Neutrophil (primary cell): ENCODE data around the gene ABHD2.
"Not testable (repeated sequence)": the region's sequence is repeated elsewhere in the genome, so short reads cannot be mapped to it uniquely, and the experiment has no call there.

ENCODE experiments used
- H3K27ac ChIP-seq: fragments of 200-600 bp; sonication (generic); 2 replicates; pipeline ENCODE4 v1.5.1; 2016; ENCODE audit warnings: mild to moderate bottlenecking, moderate library complexity
- H3K27me3 ChIP-seq: fragments of 200-600 bp; sonication (generic); 2 replicates; pipeline ENCODE4 v1.6.0; 2016; ENCODE audit warnings: mild to moderate bottlenecking
- H3K36me3 ChIP-seq: fragments of 200-600 bp; sonication (generic); 2 replicates; pipeline ENCODE4 v1.5.1; 2017
- H3K4me1 ChIP-seq, 2 experiments: fragments of 200-600 bp in 1 of 2; sonication (generic) in 1 of 2; 1 replicate in 1 of 2; 2 replicates in 1 of 2; pipeline versions ENCODE4 v1.5.1 to v1.6.1; 2013 to 2016; ENCODE audit warnings: low read depth in 1 of 2, low read length in 1 of 2, mild to moderate bottlenecking in 1 of 2, moderate library complexity in 1 of 2; ENCODE audit not compliant: control insufficient read depth in 1 of 2, insufficient read depth in 1 of 2
- H3K4me3 ChIP-seq, 2 experiments: fragments of 200-600 bp in 1 of 2; sonication (generic) in 1 of 2; 1 replicate in 1 of 2; 2 replicates in 1 of 2; pipeline ENCODE4 v1.5.1; 2013 to 2016; ENCODE audit warnings: low read depth in 1 of 2, low read length in 1 of 2, mild to moderate bottlenecking in 1 of 2, moderate library complexity in 1 of 2
- H3K9me3 ChIP-seq: fragments of 200-600 bp; sonication (generic); 2 replicates; pipeline ENCODE4 v1.5.1; 2016
- CTCF ChIP-seq: fragments of 200-600 bp; sonication (generic); IDR thresholded peaks from 2 replicates; pipeline ENCODE4 v1.5.1; 2016; ENCODE audit warnings: antibody characterized with exemption

ABHD2 gene

GRCh38 chr15:89077750-89078149 lies 10.5 kb upstream of the ABHD2 start:
- Histone ChIP-seq H3K4me3 (no peak overlapping the region), H3K27ac (no peak overlapping the region), H3K36me3 (no peaks in the 10 kb centered on the region), H3K4me1 (peaks cover 8 to 11% of the 10 kb centered on the region in 2 experiments), H3K27me3 (no peaks in the 10 kb centered on the region), H3K9me3 (no peaks in the 10 kb centered on the region)
- no peak for TF ChIP-seq CTCF

GRCh38 chr15:89078851-89079810 lies 9.1 kb upstream of the ABHD2 start:
- Histone ChIP-seq H3K27me3 (no peaks in the 10 kb centered on the region), H3K9me3 (no peaks in the 10 kb centered on the region), H3K4me3 (no peak overlapping the region), H3K36me3 (no peaks in the 10 kb centered on the region), H3K4me1 (peaks cover 0 to 4% of the 10 kb centered on the region in 2 experiments), H3K27ac (no peak overlapping the region)
- TF ChIP-seq CTCF, result no peak

GRCh38 chr15:89081878-89082277 lies 6.4 kb upstream of the ABHD2 start:
- H3K27ac ChIP-seq, result no peak overlapping the region
- no peaks in the 10 kb centered on the region for H3K9me3 ChIP-seq
- TF ChIP-seq CTCF, result no peak
- no peaks in the 10 kb centered on the region for H3K27me3 ChIP-seq
- H3K4me1 ChIP-seq, result no peaks in the 10 kb centered on the region
- no peaks in the 10 kb centered on the region for H3K36me3 ChIP-seq
- H3K4me3 ChIP-seq, result no peak overlapping the region

- no peak for TF ChIP-seq CTCF
- Histone ChIP-seq H3K9me3 (no peaks in the 10 kb centered on the region), H3K4me1 (peaks cover 8% of the 10 kb centered on the region in 2 experiments), H3K4me3 (no peak overlapping the region), H3K27ac (no peak overlapping the region), H3K27me3 (no peaks in the 10 kb centered on the region), H3K36me3 (no peaks in the 10 kb centered on the region)
These were observed 5.0 kb upstream of the ABHD2 start for GRCh38 chr15:89083246-89083645.

- Histone ChIP-seq H3K9me3 (no peaks in the 10 kb centered on the region), H3K36me3 (no peaks in the 10 kb centered on the region), H3K4me3 (no peak overlapping the region), H3K27ac (no peak overlapping the region), H3K27me3 (no peaks in the 10 kb centered on the region), H3K4me1 (peaks cover 23% of the 10 kb centered on the region in 2 experiments)
- TF ChIP-seq CTCF, result no peak
These were observed 2.8 kb upstream of the ABHD2 start for GRCh38 chr15:89085289-89085926.

GRCh38 chr15:89085933-89086332 lies 2.3 kb upstream of the ABHD2 start:
- not testable (repeated sequence) for H3K36me3 ChIP-seq, H3K9me3 ChIP-seq, H3K27me3 ChIP-seq, H3K27ac ChIP-seq, H3K4me3 ChIP-seq
- H3K4me1 ChIP-seq, result peaks cover 28% of the 10 kb centered on the region in 2 experiments

GRCh38 chr15:89086390-89086789 lies 1.9 kb upstream of the ABHD2 start:
- not testable (repeated sequence) for H3K9me3 ChIP-seq, H3K36me3 ChIP-seq, H3K27ac ChIP-seq, H3K27me3 ChIP-seq, H3K4me3 ChIP-seq
- H3K4me1 ChIP-seq, result peaks cover 32 to 33% of the 10 kb centered on the region in 2 experiments
